MCF 10A (cell line): ENCODE measurements around the gene GOLT1A. TPM values are rescaled to one million over a fixed set of nuclear protein-coding genes. Genes with fewer than 3 reads are reported as not detected.

Source experiments
- BruUV-seq: library from RNA; stranded (reverse); fragments of 400-500 nt; replicated peaks from 2 replicates; lab custom pipeline; 2021; lab: Mats Ljungman, UMichigan
- CTCF ChIA-PET: fragments of 300-600 bp; sonication (Branson Sonifier 250); formaldehyde crosslinking; extraction: SDS; loops from one replicate; lab custom pipeline; 2021; ENCODE audit warnings: antibody characterized with exemption, inconsistent platforms; lab: Yijun Ruan, JAX
- POLR2A ChIA-PET: fragments of 300-600, 350-650 bp; sonication (Branson Sonifier 250); formaldehyde crosslinking; extraction: SDS; loops from one replicate; lab custom pipeline; 2020; ENCODE audit warnings: antibody characterized with exemption, inconsistent platforms; lab: Yijun Ruan, JAX
- DNase-seq: peaks from one replicate; pipeline ENCODE4 v3.0.0-alpha.2; 2018; ENCODE audit not compliant: unreplicated experiment
- H3K27ac Mint-ChIP-seq: one replicate; pipeline ENCODE4 v1.8.0; 2022; ENCODE audit warnings: mild to moderate bottlenecking, low read depth, mixed read lengths; ENCODE audit not compliant: unreplicated experiment
- H3K27me3 Mint-ChIP-seq: one replicate; pipeline ENCODE4 v1.8.0; 2022; ENCODE audit warnings: mixed read lengths; ENCODE audit not compliant: insufficient read depth, unreplicated experiment
- H3K36me3 Mint-ChIP-seq: one replicate; pipeline ENCODE4 v1.8.0; 2022; ENCODE audit warnings: mild to moderate bottlenecking, moderate library complexity, mixed read lengths; ENCODE audit not compliant: insufficient read depth, unreplicated experiment
- H3K4me1 Mint-ChIP-seq: one replicate; pipeline ENCODE4 v1.8.0; 2022; ENCODE audit warnings: mixed read lengths; ENCODE audit not compliant: insufficient read depth, unreplicated experiment
- H3K4me3 Mint-ChIP-seq: one replicate; pipeline ENCODE4 v1.8.0; 2022; ENCODE audit warnings: mild to moderate bottlenecking, moderate library complexity, mixed read lengths; ENCODE audit not compliant: unreplicated experiment
- H3K9me3 Mint-ChIP-seq: one replicate; pipeline ENCODE4 v1.8.0; 2022; ENCODE audit warnings: mixed read lengths; ENCODE audit not compliant: unreplicated experiment
- CTCF ChIP-seq: fragments of 200-600 bp; IDR thresholded peaks from one replicate; pipeline ENCODE4 v1.8.0; 2022; ENCODE audit warnings: antibody characterized with exemption, mild to moderate bottlenecking; ENCODE audit not compliant: unreplicated experiment
- intact Hi-C: fragments of 100-400 bp; cut with micrococcal nuclease; formaldehyde crosslinking; loops from 2 replicates; pipeline ENCODE4 v1.14.1; 2022
- total RNA-seq: library from RNA; stranded (reverse); gene quantifications from 2 replicates; pipeline ENCODE4 v1.2.3, GENCODE V29; 2022

Gene GOLT1A
- total RNA-seq, 1 experiment from 2014 or later = 11.5 TPM

- Mint-ChIP-seq H3K36me3 (peaks cover under 1% of the 10 kb centered on the region), H3K4me3 (peak overlapping the region; percentile 68), H3K9me3 (no peaks in the 10 kb centered on the region), H3K27me3 (no peaks in the 10 kb centered on the region), H3K4me1 (peaks cover 59% of the 10 kb centered on the region), H3K27ac (peak overlapping the region; percentile 78)
- intact Hi-C loops = no loop called here
- peak; percentile 66 for DNase-seq
- POLR2A ChIA-PET = interaction anchor here (1.2 to 3.0 kb wide), 7 partner anchors 9 to 356 kb away, joined by 3 to 20 read pairs (median 6); no protein-coding TSS in a partner anchor
- CTCF ChIA-PET = interaction anchor here (0.5 to 6.2 kb wide), 15 partner anchors 10 to 1618 kb away, joined by 3 to 89 read pairs (median 4); no protein-coding TSS in a partner anchor
- TF ChIP-seq CTCF = no peak
- no TSS peak for BruUV-seq
These were observed 63.9 kb downstream of the GOLT1A start for GRCh38 chr1:204149635-204150565.

GRCh38 chr1:204149107-204149506, 64.7 kb downstream of the GOLT1A start:
- Mint-ChIP-seq H3K9me3 (no peaks in the 10 kb centered on the region), H3K27me3 (no peaks in the 10 kb centered on the region), H3K4me3 (peak overlapping the region; percentile 68), H3K27ac (no peak overlapping the region), H3K36me3 (peaks cover 6% of the 10 kb centered on the region), H3K4me1 (peaks cover 61% of the 10 kb centered on the region)
- TF ChIP-seq CTCF = no peak
- peak; percentile 31 for DNase-seq
- ChIA-PET POLR2A (interaction anchor here (1.2 kb wide), 1 partner anchor 357 kb away, joined by 3 read pairs; no protein-coding TSS in a partner anchor), CTCF (interaction anchor here (0.7 to 3.9 kb wide), 3 partner anchors 11 to 20 kb away, joined by 4 to 40 read pairs (median 4); no protein-coding TSS in a partner anchor)
- TSS peak; percentile 16 for BruUV-seq
- intact Hi-C loops = no loop called here

Other genes starting within 250 kb of the GOLT1A start
- gene SOX13, start 140.9 kb downstream of the GOLT1A start, total RNA-seq = 23.7 and 32.8 TPM in 2 replicates
- gene ETNK2, start 61.9 kb downstream of the GOLT1A start, total RNA-seq = 6.7 and 9.5 TPM in 2 replicates
- not detected in 2 replicates for gene REN, start 47.7 kb downstream of the GOLT1A start, total RNA-seq
- gene KISS1, start 17.5 kb downstream of the GOLT1A start, total RNA-seq = not detected in 2 replicates
- 65.9 and 75.9 TPM in 2 replicates for gene PLEKHA6, start 145.9 kb upstream of the GOLT1A start, total RNA-seq
- gene PPP1R15B, start 197.8 kb upstream of the GOLT1A start, total RNA-seq = 86.0 and 94.8 TPM in 2 replicates